Prostate gland (tissue), 2 donors: ENCODE measurements around the gene ARFGAP2. TPM values are rescaled to one million over a fixed set of nuclear protein-coding genes. Genes with fewer than 3 reads are reported as not detected.
A peak's percentile ranks its signal among the peaks of the same experiment; 100 is the strongest.
"Not testable (repeated sequence)": the region's sequence is repeated elsewhere in the genome, so short reads cannot be mapped to it uniquely, and the experiment has no call there.

Experiments
- DNase-seq: peaks from one replicate; pipeline ENCODE4 v3.0.0-alpha.2; 2019; ENCODE audit warnings: low spot score
- H3K27ac ChIP-seq, 2 donors: fragments of 200-600 bp; sonication (generic); 2 replicates each; pipeline ENCODE4 v1.5.1; 2017 to 2019
- H3K27me3 ChIP-seq: fragments of 200-600 bp; sonication (generic); replicated peaks from 2 replicates; pipeline ENCODE4 v1.5.1; 2019; ENCODE audit not compliant: insufficient read depth
- H3K36me3 ChIP-seq, 2 donors: fragments of 200-600 bp; sonication (generic); 1 replicate in 1 of 2; 2 replicates in 1 of 2; pipeline versions ENCODE4 v1.5.1 to v1.8.1; 2017 to 2019
- H3K4me1 ChIP-seq: fragments of 200-600 bp; sonication (generic); replicated peaks from 2 replicates; pipeline ENCODE4 v1.5.1; 2019
- H3K4me3 ChIP-seq, 2 donors: fragments of 200-600 bp; sonication (generic); 2 replicates each; pipeline ENCODE4 v1.5.1; 2017 to 2019
- H3K9me3 ChIP-seq: fragments of 200-600 bp; sonication (generic); 2 replicates; pipeline ENCODE4 v1.5.1; 2017
- POLR2A ChIP-seq: fragments of 450-650 bp; IDR thresholded peaks from one replicate; pipeline ENCODE4 v1.6.1; 2016; ENCODE audit warnings: antibody characterized with exemption, mild to moderate bottlenecking
- POLR2AphosphoS5 ChIP-seq: sonication (generic); formaldehyde crosslinking; IDR thresholded peaks from one replicate; pipeline ENCODE4 v1.6.1; 2017; ENCODE audit warnings: antibody characterized with exemption
- WGBS: methylation state at CpG from one replicate; pipeline ENCODE4 v1.1.5; 2018; 5-methylcytosine and 5-hydroxymethylcytosine counted together
- intact Hi-C: fragments of 100-400 bp; cut with DNase I; formaldehyde crosslinking; loops from one replicate; pipeline ENCODE4 v1.14.2; 2022
- total RNA-seq, 2 donors: library from RNA; depleted of rRNA; stranded (reverse); fragments of >200 nt; gene quantifications; one replicate each; pipeline ENCODE4 v1.1.0, GENCODE V29; 2016
- TF ChIP-seq, protein P1 (sequence below), 4 experiments: fragments of 200-600 bp in 2 of 4; fragments of 450-650 bp in 2 of 4; sonication (generic) in 2 of 4; IDR thresholded peaks; 1 replicate in 3 of 4; 2 replicates in 1 of 4; pipeline ENCODE4 v1.5.1; 2016 to 2019; ENCODE audit warnings: antibody characterized with exemption in 4 of 4, mild to moderate bottlenecking in 2 of 4, moderate library complexity in 2 of 4

The ARFGAP2 gene
- total RNA-seq, 2 donors from 2014 or later: 111 to 146 TPM

DNA sequence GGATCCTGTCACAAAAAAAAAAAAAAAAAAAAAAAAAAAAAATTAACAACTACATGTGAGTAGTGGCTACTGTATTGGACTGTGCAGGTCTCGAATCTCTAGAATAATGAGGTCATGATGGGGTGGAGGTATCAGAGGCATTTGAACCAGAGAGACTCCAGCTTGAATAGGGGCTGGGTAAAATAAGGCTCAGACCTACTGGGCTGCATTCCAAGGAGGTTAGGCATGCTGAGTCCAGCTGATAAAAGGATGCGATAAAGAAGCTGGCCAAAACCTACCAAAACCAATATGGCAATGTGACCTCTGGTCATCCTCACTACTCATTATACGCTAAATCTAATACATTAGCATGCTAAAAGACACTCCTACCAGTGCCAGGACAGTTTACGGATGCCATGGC, 15.4 kb upstream of the ARFGAP2 start:
- DNase-seq: no peak
- 86% methylated on average over 4 of the region's 4 CpGs for WGBS
- Histone ChIP-seq H3K27me3 (no peaks in the 10 kb centered on the region), H3K36me3 (no peaks in the 10 kb centered on the region), H3K9me3 (no peaks in the 10 kb centered on the region), H3K27ac (no peak overlapping the region), H3K4me1 (no peaks in the 10 kb centered on the region), H3K4me3 (no peak overlapping the region)
- TF ChIP-seq POLR2AphosphoS5 (no peak), POLR2A (no peak)
- TF ChIP-seq, protein P1, sequence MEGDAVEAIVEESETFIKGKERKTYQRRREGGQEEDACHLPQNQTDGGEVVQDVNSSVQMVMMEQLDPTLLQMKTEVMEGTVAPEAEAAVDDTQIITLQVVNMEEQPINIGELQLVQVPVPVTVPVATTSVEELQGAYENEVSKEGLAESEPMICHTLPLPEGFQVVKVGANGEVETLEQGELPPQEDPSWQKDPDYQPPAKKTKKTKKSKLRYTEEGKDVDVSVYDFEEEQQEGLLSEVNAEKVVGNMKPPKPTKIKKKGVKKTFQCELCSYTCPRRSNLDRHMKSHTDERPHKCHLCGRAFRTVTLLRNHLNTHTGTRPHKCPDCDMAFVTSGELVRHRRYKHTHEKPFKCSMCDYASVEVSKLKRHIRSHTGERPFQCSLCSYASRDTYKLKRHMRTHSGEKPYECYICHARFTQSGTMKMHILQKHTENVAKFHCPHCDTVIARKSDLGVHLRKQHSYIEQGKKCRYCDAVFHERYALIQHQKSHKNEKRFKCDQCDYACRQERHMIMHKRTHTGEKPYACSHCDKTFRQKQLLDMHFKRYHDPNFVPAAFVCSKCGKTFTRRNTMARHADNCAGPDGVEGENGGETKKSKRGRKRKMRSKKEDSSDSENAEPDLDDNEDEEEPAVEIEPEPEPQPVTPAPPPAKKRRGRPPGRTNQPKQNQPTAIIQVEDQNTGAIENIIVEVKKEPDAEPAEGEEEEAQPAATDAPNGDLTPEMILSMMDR (IDR thresholded peaks at IDR 0.05): no peak
- intact Hi-C loops: no loop called here

DNA sequence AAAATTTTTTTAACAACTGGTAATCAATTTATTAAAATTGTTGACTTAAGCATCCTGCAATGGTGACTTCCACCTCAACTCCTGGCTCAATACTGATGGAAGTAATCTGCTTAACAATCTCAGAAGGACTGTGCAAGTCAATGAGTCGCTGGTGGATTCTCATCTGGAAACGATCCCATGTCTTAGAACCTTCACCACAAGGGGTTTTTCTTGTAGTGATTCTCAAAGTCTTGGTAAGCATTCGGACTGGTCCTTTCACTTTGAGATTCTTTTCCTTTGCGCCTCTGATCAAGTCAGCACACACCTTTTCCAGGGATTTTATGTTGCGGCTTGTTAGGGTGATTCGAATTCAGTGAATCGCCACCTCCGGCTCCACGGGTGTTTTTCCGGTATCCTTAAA, 14.5 kb upstream of the ARFGAP2 start:
- H3K9me3 ChIP-seq, H3K4me3 ChIP-seq, H3K27ac ChIP-seq, H3K36me3 ChIP-seq, intact Hi-C loops, DNase-seq, H3K27me3 ChIP-seq, H3K4me1 ChIP-seq: not testable (repeated sequence)
- 85% methylated on average over 10 of the region's 10 CpGs for whole genome bisulfite sequencing

DNA sequence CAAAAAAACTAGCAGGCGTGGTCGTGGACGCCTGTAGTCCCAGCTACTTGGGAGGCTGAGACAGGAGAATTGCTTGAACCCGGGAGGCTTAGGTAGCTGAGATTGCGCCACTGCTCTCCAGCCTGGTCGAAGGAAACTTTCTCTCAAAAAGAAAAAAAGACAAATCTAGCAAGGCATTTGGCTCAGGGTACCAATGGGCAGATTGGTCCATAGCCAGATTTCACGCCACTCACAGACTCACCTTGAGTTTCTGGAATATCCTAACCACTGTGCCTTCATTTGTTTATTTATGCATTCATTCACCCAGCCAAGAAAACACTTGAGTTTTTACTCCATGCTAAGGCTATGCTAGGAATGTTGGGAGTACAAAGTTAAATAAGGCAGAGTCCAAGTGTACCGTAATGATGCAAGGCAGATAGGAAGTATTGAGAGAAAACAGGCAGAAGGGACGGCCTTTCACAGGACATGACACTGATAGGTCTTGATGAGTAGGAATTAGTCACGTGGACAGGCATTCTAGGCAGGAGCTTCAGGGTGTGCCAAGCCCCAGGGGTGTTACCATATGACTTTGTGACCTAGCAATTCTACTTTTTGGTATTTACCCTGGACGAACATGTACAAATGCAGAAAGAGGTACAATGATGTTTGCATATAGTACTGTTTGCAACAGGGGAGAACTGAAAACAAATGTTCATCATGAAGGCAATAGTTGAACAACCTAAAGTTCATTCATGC, 12.6 kb upstream of the ARFGAP2 start:
- TF ChIP-seq, protein P1 (IDR thresholded peaks at IDR 0.05): no peak
- TF ChIP-seq POLR2A (no peak), POLR2AphosphoS5 (peak; percentile 77)
- intact Hi-C loops: no loop called here
- 53% methylated on average over 11 of the region's 11 CpGs for WGBS
- no peak overlapping the region for H3K4me3 ChIP-seq
- peaks cover 7% of the 10 kb centered on the region for H3K4me1 ChIP-seq
- H3K27ac ChIP-seq: peak overlapping the region in 1 of 2 donors; percentile 41
- DNase-seq: peak; percentile 36
- H3K27me3 ChIP-seq: no peaks in the 10 kb centered on the region
- H3K9me3 ChIP-seq: no peaks in the 10 kb centered on the region
- no peaks in the 10 kb centered on the region for H3K36me3 ChIP-seq

DNA sequence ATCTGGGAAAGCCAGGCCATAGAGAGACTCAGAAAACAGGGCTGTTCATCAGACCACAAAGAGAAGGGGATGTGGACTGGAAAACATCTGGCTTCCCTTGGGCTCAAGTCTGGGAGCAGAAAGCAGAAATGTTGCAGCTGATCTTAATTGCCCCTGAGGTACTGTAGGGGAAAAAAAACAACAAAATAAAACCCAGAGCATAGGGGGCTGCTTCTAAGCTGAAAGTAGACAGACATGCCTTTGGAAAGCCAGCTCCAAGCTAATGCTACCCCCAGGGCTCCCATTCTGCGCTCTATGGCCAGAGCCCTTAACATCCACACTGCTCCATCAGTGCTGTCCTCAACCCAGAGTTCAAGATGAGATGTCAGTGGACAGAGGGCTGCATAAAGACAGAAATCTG, 11.6 kb upstream of the ARFGAP2 start:
- peak overlapping the region in 1 of 2 donors; percentile 91 for H3K27ac ChIP-seq
- no peak for DNase-seq
- intact Hi-C loops: no loop called here

DNA sequence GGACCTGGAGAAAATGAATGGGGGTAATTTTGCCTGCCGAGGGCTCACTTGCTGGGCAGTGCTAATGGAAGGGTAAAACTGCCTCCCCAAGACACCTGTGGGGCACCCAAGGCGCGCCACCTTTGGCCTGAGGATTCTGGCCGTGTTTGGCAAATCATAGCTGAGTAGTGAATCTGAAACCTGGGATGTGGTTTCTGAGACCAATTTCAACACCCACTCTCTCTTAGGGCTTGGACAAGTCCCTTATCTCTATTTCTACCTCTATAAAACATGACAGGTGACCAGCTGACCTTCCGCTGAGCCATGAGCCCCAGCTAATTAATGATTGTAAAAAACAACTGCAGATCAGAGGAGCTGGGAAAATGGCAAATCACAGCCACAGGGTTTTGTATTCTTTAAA, 11.0 kb upstream of the ARFGAP2 start:
- Histone ChIP-seq H3K27me3 (no peaks in the 10 kb centered on the region), H3K27ac (peak overlapping the region; percentile 91 to 94), H3K4me1 (peaks cover 7% of the 10 kb centered on the region), H3K36me3 (no peaks in the 10 kb centered on the region), H3K4me3 (peak overlapping the region in 1 of 2 donors; percentile 91), H3K9me3 (no peaks in the 10 kb centered on the region)
- DNase-seq: no peak
- intact Hi-C loops: loop anchor here (1.0 kb wide), 1 partner anchor 27 kb away; the partner anchor contains the start of gene DDB2
- TF ChIP-seq POLR2A (no peak), POLR2AphosphoS5 (no peak)
- TF ChIP-seq, protein P1 (IDR thresholded peaks at IDR 0.05): no peak
- 31% methylated on average over 5 of the region's 5 CpGs for WGBS

More for the DNA sequence above, 11.6 kb upstream of the ARFGAP2 start:
- WGBS: 100% methylated on average over 1 of the region's 1 CpG
- H3K4me3 ChIP-seq: no peak overlapping the region
- H3K27me3 ChIP-seq: no peaks in the 10 kb centered on the region
- no peak for TF ChIP-seq POLR2A
- H3K4me1 ChIP-seq: peaks cover 7% of the 10 kb centered on the region
- H3K9me3 ChIP-seq: no peaks in the 10 kb centered on the region
- no peaks in the 10 kb centered on the region for H3K36me3 ChIP-seq
